Activated CD8-positive, alpha-beta T cell treated with anti-CD3 and anti-CD28 coated beads for 36 hours (primary cell): Measurements from ENCODE around the gene EPHA2. TPM values are rescaled to one million over a fixed set of nuclear protein-coding genes. Genes with fewer than 3 reads are reported as not detected.

Source experiments
- ATAC-seq: fragments of 200-7000 bp; cut with Tn5 transposase; one replicate; pipeline ENCODE4 v1.10.0; 2021; ENCODE audit warnings: mild to moderate bottlenecking, moderate library complexity
- CTCF ChIA-PET: fragments of 350-600 bp; sonication (Branson Sonifier 250); formaldehyde crosslinking; loops from one replicate; lab custom pipeline; 2021; ENCODE audit warnings: antibody characterized with exemption; lab: Charles Lee
- POLR2A ChIA-PET: fragments of 350-600 bp; sonication (Branson Sonifier 250); formaldehyde crosslinking; loops from one replicate; lab custom pipeline; 2021; ENCODE audit warnings: antibody characterized with exemption; lab: Charles Lee
- DNase-seq: peaks from one replicate; pipeline ENCODE4 v3.0.0-alpha.2; 2020
- H3K27ac Mint-ChIP-seq: one replicate; pipeline ENCODE4 v1.8.0; 2021; ENCODE audit warnings: mild to moderate bottlenecking, mixed read lengths
- H3K27me3 Mint-ChIP-seq: one replicate; pipeline ENCODE4 v1.8.0; 2021; ENCODE audit warnings: mixed read lengths
- H3K36me3 Mint-ChIP-seq: one replicate; pipeline ENCODE4 v1.8.0; 2021; ENCODE audit warnings: low read depth, mixed read lengths
- H3K4me1 Mint-ChIP-seq: one replicate; pipeline ENCODE4 v1.8.0; 2021; ENCODE audit warnings: low read depth, mixed read lengths
- H3K4me3 Mint-ChIP-seq: one replicate; pipeline ENCODE4 v1.8.0; 2021; ENCODE audit warnings: mild to moderate bottlenecking, moderate library complexity, mixed read lengths
- H3K9me3 Mint-ChIP-seq: one replicate; pipeline ENCODE4 v1.8.0; 2021; ENCODE audit warnings: mixed read lengths
- CTCF ChIP-seq: fragments of 200-600 bp; IDR thresholded peaks from one replicate; pipeline ENCODE4 v1.8.0; 2022; ENCODE audit warnings: antibody characterized with exemption, mild to moderate bottlenecking
- intact Hi-C: fragments of 100-400 bp; cut with micrococcal nuclease; formaldehyde crosslinking; loops from one replicate; pipeline ENCODE4 v1.10.0; 2022
- total RNA-seq, 2 experiments: library from RNA; stranded (reverse); gene quantifications; one replicate each; pipeline ENCODE4 v1.2.3, GENCODE V29; 2021

Gene EPHA2
- total RNA-seq, 2 experiments from 2014 or later = not detected

- H3K4me3 Mint-ChIP-seq = no peak overlapping the region
- POLR2A ChIA-PET = interaction anchor here (1.5 kb wide), 1 partner anchor 82 kb away, joined by 3 read pairs; no protein-coding TSS in a partner anchor
- H3K27ac Mint-ChIP-seq = no peak overlapping the region
- DNase-seq (no peak), ATAC-seq (no peak)
- CTCF ChIA-PET = interaction anchor here (0.6 to 10.2 kb wide), 19 partner anchors 7 to 295 kb away, joined by 3 to 299 read pairs (median 10); partner anchors contain the start of gene EPHA2
- H3K9me3 Mint-ChIP-seq = no peaks in the 10 kb centered on the region
- peaks cover 11% of the 10 kb centered on the region for H3K4me1 Mint-ChIP-seq
- intact Hi-C loops = loop anchor here (10.0 kb wide), 1 partner anchor 287 kb away; the partner anchor contains the start of gene SZRD1
- no peak for TF ChIP-seq CTCF
- no peaks in the 10 kb centered on the region for H3K36me3 Mint-ChIP-seq
- H3K27me3 Mint-ChIP-seq = peaks cover 13% of the 10 kb centered on the region
These were observed 78.2 kb downstream of the EPHA2 start for GRCh38 chr1:16077406-16078245.

GRCh38 chr1:16076865-16077238 is 79.0 kb downstream of the EPHA2 start:
- no peaks in the 10 kb centered on the region for H3K9me3 Mint-ChIP-seq
- no peak for DNase-seq
- POLR2A ChIA-PET = no interaction called here
- H3K4me3 Mint-ChIP-seq = no peak overlapping the region
- no peak for TF ChIP-seq CTCF
- intact Hi-C loops = loop anchor here (10.0 kb wide), 1 partner anchor 288 kb away; the partner anchor contains the start of gene SZRD1
- no peaks in the 10 kb centered on the region for H3K36me3 Mint-ChIP-seq
- ATAC-seq = no peak
- H3K4me1 Mint-ChIP-seq = peaks cover 11% of the 10 kb centered on the region
- H3K27me3 Mint-ChIP-seq = peaks cover 21% of the 10 kb centered on the region
- CTCF ChIA-PET = interaction anchor here (10.2 kb wide), 1 partner anchor 112 kb away, joined by 299 read pairs; no protein-coding TSS in a partner anchor
- no peak overlapping the region for H3K27ac Mint-ChIP-seq

- CTCF ChIA-PET = interaction anchor here (0.9 to 10.2 kb wide), 3 partner anchors 112 to 285 kb away, joined by 3 to 299 read pairs (median 4); no protein-coding TSS in a partner anchor
These were observed 79.6 kb downstream of the EPHA2 start for GRCh38 chr1:16076031-16076864.

More at GRCh38 chr1:16076031-16076864, 79.6 kb downstream of the EPHA2 start:
- Mint-ChIP-seq H3K27ac (no peak overlapping the region), H3K9me3 (no peaks in the 10 kb centered on the region), H3K27me3 (peaks cover 21% of the 10 kb centered on the region), H3K4me3 (no peak overlapping the region), H3K36me3 (no peaks in the 10 kb centered on the region), H3K4me1 (peaks cover 11% of the 10 kb centered on the region)
- DNase-seq (no peak), ATAC-seq (no peak)
- intact Hi-C loops = loop anchor here (10.0 kb wide), 1 partner anchor 289 kb away; the partner anchor contains the start of gene SZRD1
- no peak for TF ChIP-seq CTCF
- POLR2A ChIA-PET = interaction anchor here (1.7 kb wide), 1 partner anchor 108 kb away, joined by 5 read pairs; no protein-coding TSS in a partner anchor
